Transverse colon (tissue), 4 donors: ENCODE data around the gene HTT-AS. TPM values are rescaled to one million over a fixed set of nuclear protein-coding genes. Genes with fewer than 3 reads are reported as not detected.
A peak's percentile ranks its signal among the peaks of the same experiment; 100 is the strongest.

Experiments
- DNase-seq: peaks from one replicate; pipeline ENCODE4 v3.0.0-alpha.2; 2019
- H3K27ac ChIP-seq, 4 donors: fragments of 200-600 bp; sonication (generic); 2 replicates each; pipeline ENCODE4 v1.5.1; 2016 to 2018; ENCODE audit warnings: inconsistent platforms in 4 of 4
- H3K27me3 ChIP-seq: fragments of 200-600 bp; sonication (generic); 2 replicates; pipeline ENCODE4 v1.5.1; 2017; ENCODE audit warnings: inconsistent platforms
- H3K36me3 ChIP-seq, 4 donors: fragments of 200-600 bp; sonication (generic); 2 replicates each; pipeline ENCODE4 v1.5.1; 2017 to 2019; ENCODE audit warnings: inconsistent platforms in 4 of 4
- H3K4me1 ChIP-seq, 4 donors: fragments of 200-600 bp; sonication (generic); 2 replicates each; pipeline ENCODE4 v1.5.1; 2017 to 2020; ENCODE audit warnings: inconsistent platforms in 4 of 4
- H3K4me3 ChIP-seq, 4 donors: fragments of 200-600 bp; sonication (generic); 1 replicate in 1 of 4; 2 replicates in 3 of 4; pipeline versions ENCODE4 v1.5.1 to v1.6.1; 2017 to 2019; ENCODE audit warnings: inconsistent platforms in 4 of 4
- H3K9me3 ChIP-seq, 2 donors: fragments of 200-600 bp; sonication (generic); 2 replicates each; pipeline ENCODE4 v1.5.1; 2017 to 2019; ENCODE audit warnings: inconsistent platforms in 2 of 2
- EP300 ChIP-seq: sonication (generic); formaldehyde crosslinking; IDR thresholded peaks from one replicate; pipeline ENCODE4 v1.6.1; 2017; ENCODE audit warnings: antibody characterized with exemption, low read depth
- POLR2A ChIP-seq: fragments of 450-650 bp; IDR thresholded peaks from one replicate; pipeline ENCODE4 v1.6.1; 2016; ENCODE audit warnings: antibody characterized with exemption, mild to moderate bottlenecking, moderate library complexity
- POLR2AphosphoS5 ChIP-seq, 3 donors: sonication (generic); formaldehyde crosslinking; IDR thresholded peaks; one replicate each; pipeline ENCODE4 v1.6.1; 2016; ENCODE audit warnings: antibody characterized with exemption in 3 of 3
- WGBS, 2 donors: methylation state at CpG; one replicate each; pipeline ENCODE4 v1.1.5; 2018; ENCODE audit warnings: low coverage in 1 of 2; 5-methylcytosine and 5-hydroxymethylcytosine counted together
- in situ Hi-C, 4 donors: fragments of 200-750 bp; cut with MboI; loops; one replicate each; pipeline versions ENCODE4 v1.15.0 to v1.15.1; 2017; ENCODE audit warnings: low sequenced_read_pairs in 3 of 4, low pct_ligation_motif_present in 1 of 4, low pct_unique_long_range_greater_than_20kb in 1 of 4
- intact Hi-C: fragments of 100-400 bp; cut with DNase I; formaldehyde crosslinking; loops from one replicate; pipeline ENCODE4 v1.15.1; 2023; ENCODE audit warnings: low total_unique reads
- total RNA-seq, 4 donors: library from RNA; depleted of rRNA; stranded (reverse); fragments of >200 nt; gene quantifications; one replicate each; pipeline ENCODE4 v1.1.0, GENCODE V29; 2016
- TF ChIP-seq, protein P1 (sequence below), 5 experiments: fragments of 200-600 bp in 3 of 5; fragments of 450-650 bp in 2 of 5; sonication (generic) in 3 of 5; IDR thresholded peaks; 1 replicate in 2 of 5; 2 replicates in 3 of 5; pipeline ENCODE4 v1.5.1; 2016 to 2017; ENCODE audit warnings: antibody characterized with exemption in 5 of 5, inconsistent platforms in 3 of 5, mild to moderate bottlenecking in 2 of 5, moderate library complexity in 1 of 5

HTT-AS gene
- total RNA-seq, 4 donors from 2014 or later = not detected

DNA sequence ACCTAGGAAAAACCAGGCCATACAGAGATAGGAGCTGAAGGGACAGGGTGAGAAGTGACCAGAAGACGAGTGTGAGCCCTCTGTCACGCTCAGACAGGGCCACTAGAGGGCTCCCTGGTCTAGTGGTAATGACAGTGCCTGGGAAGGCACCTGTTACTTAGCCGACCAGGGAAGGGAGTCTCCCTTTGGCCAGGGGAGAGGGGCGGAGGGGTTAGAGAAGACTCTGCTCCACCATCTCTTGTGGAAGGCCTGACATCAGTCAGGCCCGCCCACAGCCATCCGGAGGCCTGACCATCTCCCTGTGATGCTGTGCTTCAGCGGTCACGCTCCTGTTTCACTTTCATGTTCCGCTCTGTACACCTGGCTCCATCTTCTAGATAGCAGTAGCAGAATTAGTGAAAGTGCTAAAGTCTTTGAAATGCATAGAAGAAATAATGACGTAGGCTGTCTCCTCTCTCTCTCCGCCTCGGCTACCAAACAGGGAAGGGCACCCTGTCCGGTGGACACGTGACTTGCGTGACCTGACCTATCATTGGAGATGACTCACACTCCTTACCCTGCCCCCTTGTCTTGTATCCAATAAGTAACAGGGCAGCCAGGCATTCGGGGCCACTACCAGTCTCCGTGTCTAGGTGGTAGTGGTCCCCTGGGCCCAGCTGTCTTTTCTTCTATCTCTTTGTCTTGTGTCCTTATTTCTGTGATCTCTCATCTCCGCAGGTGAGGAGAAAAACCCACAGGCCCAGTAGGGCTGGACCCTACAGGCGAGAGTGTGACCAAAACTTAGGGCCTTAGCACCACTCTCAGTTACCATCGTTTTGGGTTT, 26.7 kb downstream of the HTT-AS start:
- Histone ChIP-seq H3K9me3 (no peaks in the 10 kb centered on the region), H3K27me3 (no peaks in the 10 kb centered on the region), H3K4me1 (peaks cover 0 to 16% (median 11%) of the 10 kb centered on the region in 4 donors), H3K27ac (peak overlapping the region in 3 of 4 donors; percentile 3 to 38 (median 4)), H3K36me3 (no peaks in the 10 kb centered on the region), H3K4me3 (peak overlapping the region in 3 of 4 donors; percentile 28 to 49 (median 36))
- TF ChIP-seq POLR2AphosphoS5 (IDR thresholded peaks at IDR 0.05) (no peak), POLR2A (peak; percentile 0)
- TF ChIP-seq, protein P1, sequence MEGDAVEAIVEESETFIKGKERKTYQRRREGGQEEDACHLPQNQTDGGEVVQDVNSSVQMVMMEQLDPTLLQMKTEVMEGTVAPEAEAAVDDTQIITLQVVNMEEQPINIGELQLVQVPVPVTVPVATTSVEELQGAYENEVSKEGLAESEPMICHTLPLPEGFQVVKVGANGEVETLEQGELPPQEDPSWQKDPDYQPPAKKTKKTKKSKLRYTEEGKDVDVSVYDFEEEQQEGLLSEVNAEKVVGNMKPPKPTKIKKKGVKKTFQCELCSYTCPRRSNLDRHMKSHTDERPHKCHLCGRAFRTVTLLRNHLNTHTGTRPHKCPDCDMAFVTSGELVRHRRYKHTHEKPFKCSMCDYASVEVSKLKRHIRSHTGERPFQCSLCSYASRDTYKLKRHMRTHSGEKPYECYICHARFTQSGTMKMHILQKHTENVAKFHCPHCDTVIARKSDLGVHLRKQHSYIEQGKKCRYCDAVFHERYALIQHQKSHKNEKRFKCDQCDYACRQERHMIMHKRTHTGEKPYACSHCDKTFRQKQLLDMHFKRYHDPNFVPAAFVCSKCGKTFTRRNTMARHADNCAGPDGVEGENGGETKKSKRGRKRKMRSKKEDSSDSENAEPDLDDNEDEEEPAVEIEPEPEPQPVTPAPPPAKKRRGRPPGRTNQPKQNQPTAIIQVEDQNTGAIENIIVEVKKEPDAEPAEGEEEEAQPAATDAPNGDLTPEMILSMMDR (IDR thresholded peaks at IDR 0.05) = peak; percentile 68 to 78 (median 70)
- intact Hi-C loops = loop anchor here (10.0 kb wide), 1 partner anchor 283 kb away; no protein-coding TSS in a partner anchor
- WGBS, 2 donors = 29 to 31% methylated on average over 7 to 20 of the region's 20 CpGs
- peak; percentile 78 for DNase-seq
- in situ Hi-C loops = no loop called here

DNA sequence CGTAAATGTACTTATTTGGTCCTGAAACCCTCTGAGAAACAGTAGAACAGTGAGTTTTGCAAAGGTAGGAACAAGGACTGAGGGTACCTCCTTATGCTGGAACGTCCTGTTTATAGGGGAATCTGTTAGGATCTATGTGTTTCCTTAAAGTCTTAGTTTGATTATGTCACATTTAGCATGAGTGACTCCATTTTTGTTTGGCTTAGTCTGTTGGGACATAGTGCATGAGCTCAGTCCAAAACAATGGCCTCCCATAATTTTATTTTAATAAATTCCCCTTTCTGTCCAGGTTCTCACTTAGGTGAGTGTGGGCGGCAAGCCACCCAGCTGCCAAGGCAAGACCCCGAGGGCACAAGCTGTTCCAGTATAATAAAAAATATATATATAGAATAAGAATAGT, 27.7 kb downstream of the HTT-AS start:
- TF ChIP-seq POLR2A (no peak), EP300 (no peak), POLR2AphosphoS5 (IDR thresholded peaks at IDR 0.05) (no peak)
- TF ChIP-seq, protein P1 (IDR thresholded peaks at IDR 0.05) = no peak
- DNase-seq = no peak
- intact Hi-C loops (loop anchor here (10.0 kb wide), 1 partner anchor 282 kb away; no protein-coding TSS in a partner anchor), in situ Hi-C loops (no loop called here)
- Histone ChIP-seq H3K27ac (no peak overlapping the region), H3K4me1 (peaks cover 0 to 23% (median 14%) of the 10 kb centered on the region in 4 donors), H3K4me3 (no peak overlapping the region), H3K9me3 (no peaks in the 10 kb centered on the region), H3K27me3 (no peaks in the 10 kb centered on the region), H3K36me3 (no peaks in the 10 kb centered on the region)
- WGBS, 2 donors = 82 to 86% methylated on average over 3 to 4 of the region's 4 CpGs

DNA sequence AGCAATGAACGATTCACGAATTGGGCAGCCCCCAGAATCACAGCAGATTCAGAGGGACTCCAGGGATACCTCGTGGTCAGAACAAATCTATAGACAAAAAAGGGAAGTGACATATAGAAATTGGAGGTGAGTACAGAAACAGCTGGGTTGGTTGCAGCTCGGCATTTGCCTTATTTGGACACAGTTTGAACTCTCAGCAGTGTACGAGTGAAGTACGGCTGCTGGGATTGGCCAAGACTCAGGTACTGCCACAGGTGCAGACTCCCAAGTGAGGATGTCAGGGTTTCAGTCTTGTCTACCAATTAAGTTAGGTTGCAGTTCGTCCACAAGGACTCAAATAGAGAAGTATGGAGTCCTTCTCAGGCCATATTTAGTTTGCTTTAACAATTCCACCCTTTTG, 28.2 kb downstream of the HTT-AS start:
- WGBS, 2 donors = 60 to 63% methylated on average over 7 of the region's 7 CpGs
- Histone ChIP-seq H3K4me3 (no peak overlapping the region), H3K36me3 (no peaks in the 10 kb centered on the region), H3K27ac (no peak overlapping the region), H3K4me1 (peaks cover 0 to 27% (median 16%) of the 10 kb centered on the region in 4 donors), H3K27me3 (no peaks in the 10 kb centered on the region), H3K9me3 (no peaks in the 10 kb centered on the region)
- intact Hi-C loops = loop anchor here (10.0 kb wide), 1 partner anchor 281 kb away; no protein-coding TSS in a partner anchor
- TF ChIP-seq POLR2A = no peak
- TF ChIP-seq, protein P1 (IDR thresholded peaks at IDR 0.05) = no peak
- no peak for TF ChIP-seq EP300
- no peak for TF ChIP-seq POLR2AphosphoS5 (IDR thresholded peaks at IDR 0.05)
- no peak for DNase-seq
- in situ Hi-C loops = no loop called here

DNA sequence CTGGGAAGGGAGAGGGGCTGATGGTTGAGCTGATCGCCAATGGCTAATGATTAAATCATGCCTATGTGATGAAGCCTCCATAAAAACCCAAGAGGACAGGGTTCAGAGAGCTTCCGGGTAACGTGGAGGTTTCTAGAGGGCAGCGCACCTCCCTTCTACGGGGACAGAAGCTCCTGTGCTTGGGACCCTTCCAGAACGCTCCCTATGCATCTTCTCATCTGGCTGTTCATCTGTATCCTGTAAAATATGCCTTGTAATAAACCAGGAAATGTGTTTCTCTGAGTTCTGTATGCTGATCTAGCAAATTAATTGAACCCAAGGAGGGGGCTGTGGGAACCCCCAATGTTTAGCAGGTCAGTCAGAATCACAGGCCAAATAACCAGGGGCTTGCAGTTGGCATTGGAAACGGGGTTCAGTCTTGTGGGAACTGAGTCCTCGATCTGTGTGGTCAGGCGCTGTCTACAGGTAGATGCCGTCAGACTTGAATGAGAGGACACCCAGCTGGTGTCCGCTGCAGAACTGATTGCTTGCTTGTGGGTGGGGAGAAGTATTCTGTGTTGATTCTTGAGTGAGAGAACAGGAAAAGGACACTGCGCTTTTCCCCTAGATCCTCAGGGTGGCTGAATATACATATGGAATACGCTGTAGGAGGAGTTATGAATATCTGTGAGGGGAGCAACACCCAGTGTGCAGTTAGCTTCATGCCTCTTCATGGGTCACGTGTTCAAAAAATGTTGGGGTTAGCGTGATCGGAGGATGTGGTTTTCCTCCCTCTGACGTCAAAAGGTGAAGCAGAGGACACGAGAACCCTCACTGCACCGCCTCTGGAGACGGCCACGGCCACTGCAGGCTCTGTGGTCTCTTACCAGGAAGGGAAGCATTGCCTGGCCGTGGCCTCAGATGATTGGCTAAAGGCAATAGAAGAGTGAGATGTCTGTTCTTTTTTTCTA, 29.2 kb downstream of the HTT-AS start:
- Histone ChIP-seq H3K4me1 (peaks cover 0 to 33% (median 17%) of the 10 kb centered on the region in 4 donors), H3K9me3 (no peaks in the 10 kb centered on the region), H3K4me3 (no peak overlapping the region), H3K27me3 (no peaks in the 10 kb centered on the region), H3K27ac (no peak overlapping the region), H3K36me3 (no peaks in the 10 kb centered on the region)
- no peak for TF ChIP-seq POLR2AphosphoS5 (IDR thresholded peaks at IDR 0.05)
- no peak for TF ChIP-seq POLR2A
- TF ChIP-seq, protein P1 (IDR thresholded peaks at IDR 0.05) = no peak
- no peak for TF ChIP-seq EP300
- peak; percentile 63 for DNase-seq
- 57 to 82% methylated on average over 2 to 22 of the region's 22 CpGs for WGBS, 2 donors
- intact Hi-C loops = loop anchor here (10.0 kb wide), 1 partner anchor 280 kb away; no protein-coding TSS in a partner anchor
- in situ Hi-C loops = no loop called here
